ENCODE measurements around the gene WDFY1.

GRCh38 chr2:223932816-223933800 lies 12.0 kb downstream of the WDFY1 start:
- no peak for TF ChIP-seq CTCF (IDR thresholded peaks at IDR 0.05)
- no peak for TF ChIP-seq POLR2A (IDR thresholded peaks at IDR 0.05)

Data from Peyer's patch (tissue), 4 donors.